HepG2 (cell line): ENCODE data around the gene SLC6A17. TPM values are rescaled to one million over a fixed set of nuclear protein-coding genes. Genes with fewer than 3 reads are reported as not detected.

ENCODE experiments used
- ATAC-seq: fragments of 200-7000 bp; cut with Tn5 transposase; 3 replicates; pipeline ENCODE4 v1.9.1; 2020; ENCODE audit warnings: mild to moderate bottlenecking, moderate library complexity
- BruUV-seq: library from RNA; stranded (reverse); fragments of 400-500 nt; replicated peaks from 2 replicates; lab custom pipeline; 2021; lab: Mats Ljungman, UMichigan
- CTCF ChIA-PET: fragments of 300-600 bp; formaldehyde crosslinking; extraction: SDS; loops from one replicate; lab custom pipeline; 2021; ENCODE audit warnings: low total read pairs, inconsistent platforms, low intra/inter-chr PET ratio; lab: Yijun Ruan, JAX
- POLR2A ChIA-PET: fragments of 350-600 bp; sonication (Branson Sonifier 250); formaldehyde crosslinking; loops from one replicate; lab custom pipeline; 2020; ENCODE audit warnings: antibody characterized with exemption, inconsistent platforms; lab: Yijun Ruan, JAX
- DNase-seq: peaks from one replicate; pipeline ENCODE4 v3.0.0-alpha.2; 2015; ENCODE audit warnings: low spot score
- FAIRE-seq: peaks from 3 replicates; lab custom pipeline; 2011; peaks lifted over from hg19 to GRCh38; lab: Jason Lieb, UNC
- H2AFZ ChIP-seq: one replicate; pipeline ENCODE4 v1.6.1; 2011; ENCODE audit warnings: low read length, inconsistent platforms
- H3K27ac ChIP-seq: fragments of 300-600 bp; 3 replicates; pipeline ENCODE4 v1.8.0; 2011; ENCODE audit warnings: mixed run types, mild to moderate bottlenecking, mixed read lengths, low read length, inconsistent platforms; ENCODE audit not compliant: insufficient read depth; ENCODE audit errors: extremely low read length
- H3K27me3 ChIP-seq, 2 experiments: fragments of 200-600 bp in 1 of 2; 2 replicates in 1 of 2; 3 replicates in 1 of 2; pipeline versions ENCODE4 v1.6.0 to v1.8.0; 2011; ENCODE audit warnings: low read length in 2 of 2, mild to moderate bottlenecking in 2 of 2, moderate library complexity in 2 of 2, inconsistent platforms in 1 of 2; ENCODE audit not compliant: insufficient read depth in 2 of 2, control insufficient read depth in 1 of 2
- H3K36me3 ChIP-seq, 2 experiments: fragments of 200-600 bp in 1 of 2; replicated peaks in 1 of 2; 2 replicates in 1 of 2; 3 replicates in 1 of 2; pipeline versions ENCODE4 v1.5.1 to v1.8.0; 2011; ENCODE audit warnings: low read length in 2 of 2, inconsistent platforms in 1 of 2; ENCODE audit not compliant: insufficient read depth in 2 of 2, control insufficient read depth in 1 of 2
- H3K4me1 ChIP-seq: 2 replicates; pipeline ENCODE4 v1.5.1; 2012; ENCODE audit warnings: low read length, inconsistent platforms; ENCODE audit not compliant: insufficient read depth
- H3K4me2 ChIP-seq: 2 replicates; pipeline ENCODE4 v1.6.0; 2011; ENCODE audit warnings: low read depth, low read length, inconsistent platforms
- H3K4me3 ChIP-seq, 3 experiments: fragments of 200-600 bp in 1 of 3; sonication (generic), shearing (Covaris generic) in 1 of 3; replicated peaks in 1 of 3; 2 replicates each; pipeline ENCODE4 v1.5.1; 2011 to 2016; ENCODE audit warnings: low read length in 3 of 3, inconsistent platforms in 2 of 3, low read depth in 2 of 3, mild to moderate bottlenecking in 2 of 3, control low read depth in 1 of 3, mixed read lengths in 1 of 3; ENCODE audit not compliant: insufficient read depth in 1 of 3
- H3K79me2 ChIP-seq: one replicate; pipeline ENCODE4 v1.6.1; 2011; ENCODE audit warnings: low read length, inconsistent platforms; ENCODE audit not compliant: insufficient read depth
- H3K9ac ChIP-seq: 2 replicates; pipeline ENCODE4 v1.6.0; 2011; ENCODE audit warnings: mild to moderate bottlenecking, low read depth, low read length, inconsistent platforms; ENCODE audit not compliant: insufficient read depth
- H3K9me3 ChIP-seq: 2 replicates; pipeline ENCODE4 v1.5.1; 2012; ENCODE audit warnings: mild to moderate bottlenecking, low read length
- H4K20me1 ChIP-seq: 2 replicates; pipeline ENCODE4 v1.6.0; 2011; ENCODE audit warnings: inconsistent platforms, mild to moderate bottlenecking, low read length, moderate library complexity; ENCODE audit not compliant: insufficient read depth
- HCFC1 ChIP-seq: fragments of 150-350 bp; IDR thresholded peaks from 2 replicates; pipeline ENCODE4 v1.6.1; 2014; ENCODE audit warnings: low read depth, low read length
- HOXA9 ChIP-seq: sonication (generic); formaldehyde crosslinking; IDR thresholded peaks from 2 replicates; pipeline ENCODE4 v1.8.1; 2022; ENCODE audit warnings: missing genetic modification reagents, mild to moderate bottlenecking, moderate library complexity, borderline replicate concordance
- PRPF4 ChIP-seq: fragments of 200-400 bp; formaldehyde crosslinking; IDR thresholded peaks from 2 replicates; pipeline ENCODE4 v1.6.1; 2016; ENCODE audit warnings: low read length, low read depth; ENCODE audit not compliant: poor library complexity, severe bottlenecking
- RCOR2 ChIP-seq: IDR thresholded peaks from 2 replicates; pipeline ENCODE4 v1.6.1; 2016; ENCODE audit warnings: missing biosample characterization, missing genetic modification reagents
- TCF12 ChIP-seq, 2 experiments: fragments of 450-650 bp in 1 of 2; sonication (generic) in 1 of 2; formaldehyde crosslinking in 1 of 2; IDR thresholded peaks; 2 replicates each; pipeline versions ENCODE4 v1.6.1 to v1.8.0; 2017 to 2022; ENCODE audit warnings: antibody characterized with exemption in 1 of 2, mild to moderate bottlenecking in 1 of 2, missing genetic modification reagents in 1 of 2, moderate library complexity in 1 of 2
- TCF7 ChIP-seq: sonication (generic); IDR thresholded peaks from 2 replicates; pipeline ENCODE4 v1.6.1; 2016; ENCODE audit warnings: antibody characterized with exemption, low read depth
- XRCC5 ChIP-seq: fragments of 200-400 bp; formaldehyde crosslinking; optimal IDR thresholded peaks from 2 replicates; pipeline ENCODE3; 2017; ENCODE audit warnings: mild to moderate bottlenecking, low read length
- ZFP41 ChIP-seq: sonication (generic); formaldehyde crosslinking; IDR thresholded peaks from 2 replicates; pipeline ENCODE4 v1.4.0; 2020; ENCODE audit warnings: mild to moderate bottlenecking, missing genetic modification reagents, borderline replicate concordance
- ZNF30 ChIP-seq: sonication (generic); formaldehyde crosslinking; IDR thresholded peaks from 2 replicates; pipeline ENCODE4 v1.5.0; 2020; ENCODE audit warnings: mild to moderate bottlenecking, missing genetic modification reagents
- ZNF350 ChIP-seq: sonication (generic); formaldehyde crosslinking; IDR thresholded peaks from 2 replicates; pipeline ENCODE4 v1.4.0; 2020; ENCODE audit warnings: mild to moderate bottlenecking, low read depth, missing genetic modification reagents, borderline replicate concordance
- ZNF430 ChIP-seq: sonication (generic); formaldehyde crosslinking; IDR thresholded peaks from 2 replicates; pipeline ENCODE4 v1.9.0; 2021; ENCODE audit warnings: mild to moderate bottlenecking, missing genetic modification reagents
- WGBS: methylation state at CpG from one replicate; pipeline ENCODE4 v1.1.6; 2017; ENCODE audit warnings: low lambda C conversion rate; 5-methylcytosine and 5-hydroxymethylcytosine counted together
- in situ Hi-C: cut with HindIII; loops from 2 replicates; pipeline ENCODE4 v1.10.0; 2017; ENCODE audit warnings: low pct_unique_long_range_greater_than_20kb; ENCODE audit not compliant: extremely low pct_ligation_motif_present
- intact Hi-C: fragments of 100-400 bp; cut with micrococcal nuclease; formaldehyde crosslinking; loops from one replicate; pipeline ENCODE4 v1.10.0; 2022; ENCODE audit not compliant: unreplicated experiment
- polyA plus RNA-seq, 8 experiments: library from polyadenylated mRNA; depleted of rRNA in 3 of 8; stranded (reverse) in 7 of 8; unstranded in 1 of 8; fragments of >200 nt; fragmentation: Illumina TruSeq in 4 of 8; extraction: Trizol in 4 of 8; gene quantifications; 2 replicates each; pipeline versions ENCODE4 v1.2.1 to v1.2.3, GENCODE V29; 2011 to 2016; ENCODE audit warnings: low read depth in 4 of 8, missing spikeins in 1 of 8, mixed read lengths in 1 of 8; ENCODE audit not compliant: insufficient read depth in 1 of 8
- total RNA-seq, 5 experiments: library from RNA; depleted of rRNA; stranded (reverse); fragments of >200 nt; fragmentation: Illumina TruSeq; extraction: Trizol; gene quantifications; 2 replicates each; pipeline ENCODE4 v1.2.3, GENCODE V29; 2016; ENCODE audit warnings: low read depth in 1 of 5
- TF ChIP-seq, protein P1 (sequence below): sonication (generic); formaldehyde crosslinking; IDR thresholded peaks from 2 replicates; pipeline ENCODE4 v1.9.0; 2022; ENCODE audit warnings: missing genetic modification reagents, mild to moderate bottlenecking, borderline replicate concordance
- TF ChIP-seq, protein P2 (sequence below): sonication (generic); formaldehyde crosslinking; IDR thresholded peaks from 2 replicates; pipeline ENCODE4 v1.5.1; 2020; ENCODE audit warnings: missing genetic modification reagents, mild to moderate bottlenecking, borderline replicate concordance
- TF ChIP-seq, protein P3 (sequence below): IDR thresholded peaks from 2 replicates; pipeline ENCODE4 v1.6.1; 2016; ENCODE audit warnings: missing genetic modification reagents, missing compliant biosample characterization
- TF ChIP-seq, protein P4 (sequence below): sonication (generic); formaldehyde crosslinking; IDR thresholded peaks from 2 replicates; pipeline ENCODE4 v1.4.0; 2020; ENCODE audit warnings: missing genetic modification reagents, borderline replicate concordance

The SLC6A17 gene
- total and polyA plus RNA-seq, 2 of the 13 experiments (the other 11 are each of a cell fraction or from before 2014, with no cell fraction given), result not detected

DNA sequence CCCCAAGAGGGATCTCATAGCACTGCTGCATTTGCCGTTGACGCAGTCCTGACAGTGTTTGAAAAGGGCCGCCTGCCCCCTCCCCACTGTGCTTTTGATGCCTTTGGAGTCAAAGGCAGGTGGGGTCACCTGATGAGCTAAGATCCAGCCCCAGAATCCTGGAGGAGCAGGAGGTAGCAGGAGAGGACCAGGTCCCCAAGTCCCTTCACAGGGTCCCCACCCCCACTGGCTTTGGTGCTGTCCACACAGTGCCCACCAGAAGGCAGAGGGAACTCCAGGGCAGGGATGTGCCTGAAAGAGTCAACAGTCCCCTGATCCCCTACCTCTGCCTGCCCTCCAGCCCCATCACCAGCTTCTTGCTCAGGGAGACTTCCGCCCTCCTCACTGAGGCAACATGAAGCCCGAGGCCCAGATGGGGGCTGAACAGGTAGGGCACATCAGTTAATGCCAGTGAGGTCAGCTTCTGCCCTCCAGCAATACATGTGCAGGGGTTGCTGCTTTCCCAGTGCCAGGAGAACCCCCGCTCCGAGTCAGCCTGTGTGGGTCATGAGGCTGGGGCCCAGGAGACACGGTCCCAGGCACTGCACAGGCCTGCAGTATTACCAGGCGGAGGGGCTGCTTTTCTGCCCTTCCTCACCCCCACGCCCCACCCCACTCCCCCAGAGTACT lies 51.0 kb downstream of the SLC6A17 start:
- no peak overlapping the region for H2AFZ ChIP-seq
- ATAC-seq (no peak), FAIRE-seq (no peak), DNase-seq (no peak)
- no peaks in the 10 kb centered on the region for H3K79me2 ChIP-seq
- ChIA-PET CTCF (no interaction called here), POLR2A (interaction anchor here (0.7 kb wide), 1 partner anchor 111 kb away, joined by 3 read pairs; no protein-coding TSS in a partner anchor)
- no peak overlapping the region for H3K9ac ChIP-seq
- no peak overlapping the region for H3K4me3 ChIP-seq
- no peaks in the 10 kb centered on the region for H3K9me3 ChIP-seq
- no peaks in the 10 kb centered on the region; the same call in 1 of the 2 replicates for H4K20me1 ChIP-seq
- H3K27ac ChIP-seq, result no peak overlapping the region
- H3K4me2 ChIP-seq, result no peak overlapping the region
- intact Hi-C loops (no loop called here), in situ Hi-C loops (loop anchor here (5.0 to 10.0 kb wide), 2 partner anchors 261 to 294 kb away; no protein-coding TSS in a partner anchor)
- no CpG with 5 or more reads among the region's 10 CpGs for whole genome bisulfite sequencing
- no TSS peak for BruUV-seq
- H3K36me3 ChIP-seq, result no peaks in the 10 kb centered on the region
- H3K4me1 ChIP-seq, result no peaks in the 10 kb centered on the region
- H3K27me3 ChIP-seq, result peaks cover 3 to 29% of the 10 kb centered on the region in 2 experiments; a peak in 3 of 5 replicates
- no peak for TF ChIP-seq PRPF4
- TF ChIP-seq HCFC1, result no peak
- TF ChIP-seq, protein P1, sequence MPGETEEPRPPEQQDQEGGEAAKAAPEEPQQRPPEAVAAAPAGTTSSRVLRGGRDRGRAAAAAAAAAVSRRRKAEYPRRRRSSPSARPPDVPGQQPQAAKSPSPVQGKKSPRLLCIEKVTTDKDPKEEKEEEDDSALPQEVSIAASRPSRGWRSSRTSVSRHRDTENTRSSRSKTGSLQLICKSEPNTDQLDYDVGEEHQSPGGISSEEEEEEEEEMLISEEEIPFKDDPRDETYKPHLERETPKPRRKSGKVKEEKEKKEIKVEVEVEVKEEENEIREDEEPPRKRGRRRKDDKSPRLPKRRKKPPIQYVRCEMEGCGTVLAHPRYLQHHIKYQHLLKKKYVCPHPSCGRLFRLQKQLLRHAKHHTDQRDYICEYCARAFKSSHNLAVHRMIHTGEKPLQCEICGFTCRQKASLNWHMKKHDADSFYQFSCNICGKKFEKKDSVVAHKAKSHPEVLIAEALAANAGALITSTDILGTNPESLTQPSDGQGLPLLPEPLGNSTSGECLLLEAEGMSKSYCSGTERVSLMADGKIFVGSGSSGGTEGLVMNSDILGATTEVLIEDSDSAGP (CRISPR knock-in tag), result no peak
- no peak for TF ChIP-seq XRCC5
- no peak for TF ChIP-seq HOXA9
- TF ChIP-seq TCF7, result no peak
- TF ChIP-seq, protein P2, sequence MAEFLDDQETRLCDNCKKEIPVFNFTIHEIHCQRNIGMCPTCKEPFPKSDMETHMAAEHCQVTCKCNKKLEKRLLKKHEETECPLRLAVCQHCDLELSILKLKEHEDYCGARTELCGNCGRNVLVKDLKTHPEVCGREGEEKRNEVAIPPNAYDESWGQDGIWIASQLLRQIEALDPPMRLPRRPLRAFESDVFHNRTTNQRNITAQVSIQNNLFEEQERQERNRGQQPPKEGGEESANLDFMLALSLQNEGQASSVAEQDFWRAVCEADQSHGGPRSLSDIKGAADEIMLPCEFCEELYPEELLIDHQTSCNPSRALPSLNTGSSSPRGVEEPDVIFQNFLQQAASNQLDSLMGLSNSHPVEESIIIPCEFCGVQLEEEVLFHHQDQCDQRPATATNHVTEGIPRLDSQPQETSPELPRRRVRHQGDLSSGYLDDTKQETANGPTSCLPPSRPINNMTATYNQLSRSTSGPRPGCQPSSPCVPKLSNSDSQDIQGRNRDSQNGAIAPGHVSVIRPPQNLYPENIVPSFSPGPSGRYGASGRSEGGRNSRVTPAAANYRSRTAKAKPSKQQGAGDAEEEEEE (CRISPR knock-in tag), result no peak
- no peak for TF ChIP-seq ZNF30 (CRISPR knock-in tag)
- TF ChIP-seq TCF12 (IDR thresholded peaks at IDR 0.05), result no peak
- TF ChIP-seq TCF12 (CRISPR knock-in tag; IDR thresholded peaks at IDR 0.05), result no peak
- TF ChIP-seq ZNF430 (CRISPR knock-in tag), result no peak
- TF ChIP-seq ZFP41, result no peak
- TF ChIP-seq, protein P3, sequence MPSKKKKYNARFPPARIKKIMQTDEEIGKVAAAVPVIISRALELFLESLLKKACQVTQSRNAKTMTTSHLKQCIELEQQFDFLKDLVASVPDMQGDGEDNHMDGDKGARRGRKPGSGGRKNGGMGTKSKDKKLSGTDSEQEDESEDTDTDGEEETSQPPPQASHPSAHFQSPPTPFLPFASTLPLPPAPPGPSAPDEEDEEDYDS, result no peak
- TF ChIP-seq ZNF350, result no peak
- no peak for TF ChIP-seq RCOR2 (CRISPR knock-in tag)
- TF ChIP-seq, protein P4, sequence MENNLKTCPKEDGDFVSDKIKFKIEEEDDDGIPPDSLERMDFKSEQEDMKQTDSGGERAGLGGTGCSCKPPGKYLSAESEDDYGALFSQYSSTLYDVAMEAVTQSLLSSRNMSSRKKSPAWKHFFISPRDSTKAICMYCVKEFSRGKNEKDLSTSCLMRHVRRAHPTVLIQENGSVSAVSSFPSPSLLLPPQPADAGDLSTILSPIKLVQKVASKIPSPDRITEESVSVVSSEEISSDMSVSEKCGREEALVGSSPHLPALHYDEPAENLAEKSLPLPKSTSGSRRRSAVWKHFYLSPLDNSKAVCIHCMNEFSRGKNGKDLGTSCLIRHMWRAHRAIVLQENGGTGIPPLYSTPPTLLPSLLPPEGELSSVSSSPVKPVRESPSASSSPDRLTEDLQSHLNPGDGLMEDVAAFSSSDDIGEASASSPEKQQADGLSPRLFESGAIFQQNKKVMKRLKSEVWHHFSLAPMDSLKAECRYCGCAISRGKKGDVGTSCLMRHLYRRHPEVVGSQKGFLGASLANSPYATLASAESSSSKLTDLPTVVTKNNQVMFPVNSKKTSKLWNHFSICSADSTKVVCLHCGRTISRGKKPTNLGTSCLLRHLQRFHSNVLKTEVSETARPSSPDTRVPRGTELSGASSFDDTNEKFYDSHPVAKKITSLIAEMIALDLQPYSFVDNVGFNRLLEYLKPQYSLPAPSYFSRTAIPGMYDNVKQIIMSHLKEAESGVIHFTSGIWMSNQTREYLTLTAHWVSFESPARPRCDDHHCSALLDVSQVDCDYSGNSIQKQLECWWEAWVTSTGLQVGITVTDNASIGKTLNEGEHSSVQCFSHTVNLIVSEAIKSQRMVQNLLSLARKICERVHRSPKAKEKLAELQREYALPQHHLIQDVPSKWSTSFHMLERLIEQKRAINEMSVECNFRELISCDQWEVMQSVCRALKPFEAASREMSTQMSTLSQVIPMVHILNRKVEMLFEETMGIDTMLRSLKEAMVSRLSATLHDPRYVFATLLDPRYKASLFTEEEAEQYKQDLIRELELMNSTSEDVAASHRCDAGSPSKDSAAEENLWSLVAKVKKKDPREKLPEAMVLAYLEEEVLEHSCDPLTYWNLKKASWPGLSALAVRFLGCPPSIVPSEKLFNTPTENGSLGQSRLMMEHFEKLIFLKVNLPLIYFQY, result no peak
